HepG2 (cell line): Measurements from ENCODE around the gene PNN. TPM values are rescaled to one million over a fixed set of nuclear protein-coding genes. Genes with fewer than 3 reads are reported as not detected.
"Not testable (repeated sequence)": the region's sequence is repeated elsewhere in the genome, so short reads cannot be mapped to it uniquely, and the experiment has no call there.

ENCODE experiments used
- ATAC-seq: fragments of 200-7000 bp; cut with Tn5 transposase; 3 replicates; pipeline ENCODE4 v1.9.1; 2020; ENCODE audit warnings: mild to moderate bottlenecking, moderate library complexity
- BruUV-seq: library from RNA; stranded (reverse); fragments of 400-500 nt; replicated peaks from 2 replicates; lab custom pipeline; 2021; lab: Mats Ljungman, UMichigan
- CTCF ChIA-PET: fragments of 300-600 bp; formaldehyde crosslinking; extraction: SDS; loops from one replicate; lab custom pipeline; 2021; ENCODE audit warnings: low total read pairs, inconsistent platforms, low intra/inter-chr PET ratio; lab: Yijun Ruan, JAX
- POLR2A ChIA-PET: fragments of 350-600 bp; sonication (Branson Sonifier 250); formaldehyde crosslinking; loops from one replicate; lab custom pipeline; 2020; ENCODE audit warnings: antibody characterized with exemption, inconsistent platforms; lab: Yijun Ruan, JAX
- DNase-seq: peaks from one replicate; pipeline ENCODE4 v3.0.0-alpha.2; 2015; ENCODE audit warnings: low spot score
- FAIRE-seq: peaks from 3 replicates; lab custom pipeline; 2011; peaks lifted over from hg19 to GRCh38; lab: Jason Lieb, UNC
- H2AFZ ChIP-seq: one replicate; pipeline ENCODE4 v1.6.1; 2011; ENCODE audit warnings: low read length, inconsistent platforms
- H3K27ac ChIP-seq: fragments of 300-600 bp; 3 replicates; pipeline ENCODE4 v1.8.0; 2011; ENCODE audit warnings: mixed run types, mild to moderate bottlenecking, mixed read lengths, low read length, inconsistent platforms; ENCODE audit not compliant: insufficient read depth; ENCODE audit errors: extremely low read length
- H3K27me3 ChIP-seq, 2 experiments: fragments of 200-600 bp in 1 of 2; 2 replicates in 1 of 2; 3 replicates in 1 of 2; pipeline versions ENCODE4 v1.6.0 to v1.8.0; 2011; ENCODE audit warnings: low read length in 2 of 2, mild to moderate bottlenecking in 2 of 2, moderate library complexity in 2 of 2, inconsistent platforms in 1 of 2; ENCODE audit not compliant: insufficient read depth in 2 of 2, control insufficient read depth in 1 of 2
- H3K36me3 ChIP-seq, 2 experiments: fragments of 200-600 bp in 1 of 2; replicated peaks in 1 of 2; 2 replicates in 1 of 2; 3 replicates in 1 of 2; pipeline versions ENCODE4 v1.5.1 to v1.8.0; 2011; ENCODE audit warnings: low read length in 2 of 2, inconsistent platforms in 1 of 2; ENCODE audit not compliant: insufficient read depth in 2 of 2, control insufficient read depth in 1 of 2
- H3K4me1 ChIP-seq: 2 replicates; pipeline ENCODE4 v1.5.1; 2012; ENCODE audit warnings: low read length, inconsistent platforms; ENCODE audit not compliant: insufficient read depth
- H3K4me2 ChIP-seq: 2 replicates; pipeline ENCODE4 v1.6.0; 2011; ENCODE audit warnings: low read depth, low read length, inconsistent platforms
- H3K4me3 ChIP-seq, 3 experiments: fragments of 200-600 bp in 1 of 3; sonication (generic), shearing (Covaris generic) in 1 of 3; replicated peaks in 1 of 3; 2 replicates each; pipeline ENCODE4 v1.5.1; 2011 to 2016; ENCODE audit warnings: low read length in 3 of 3, inconsistent platforms in 2 of 3, low read depth in 2 of 3, mild to moderate bottlenecking in 2 of 3, control low read depth in 1 of 3, mixed read lengths in 1 of 3; ENCODE audit not compliant: insufficient read depth in 1 of 3
- H3K79me2 ChIP-seq: one replicate; pipeline ENCODE4 v1.6.1; 2011; ENCODE audit warnings: low read length, inconsistent platforms; ENCODE audit not compliant: insufficient read depth
- H3K9ac ChIP-seq: 2 replicates; pipeline ENCODE4 v1.6.0; 2011; ENCODE audit warnings: mild to moderate bottlenecking, low read depth, low read length, inconsistent platforms; ENCODE audit not compliant: insufficient read depth
- H3K9me3 ChIP-seq: 2 replicates; pipeline ENCODE4 v1.5.1; 2012; ENCODE audit warnings: mild to moderate bottlenecking, low read length
- H4K20me1 ChIP-seq: 2 replicates; pipeline ENCODE4 v1.6.0; 2011; ENCODE audit warnings: inconsistent platforms, mild to moderate bottlenecking, low read length, moderate library complexity; ENCODE audit not compliant: insufficient read depth
- HOXA3 ChIP-seq: sonication (generic); formaldehyde crosslinking; IDR thresholded peaks from 2 replicates; pipeline ENCODE4 v1.5.0; 2020; ENCODE audit warnings: missing genetic modification reagents
- PAF1 ChIP-seq: IDR thresholded peaks from 2 replicates; pipeline ENCODE4 v1.6.1; 2016; ENCODE audit warnings: missing genetic modification reagents, missing compliant biosample characterization
- ZFP41 ChIP-seq: sonication (generic); formaldehyde crosslinking; IDR thresholded peaks from 2 replicates; pipeline ENCODE4 v1.4.0; 2020; ENCODE audit warnings: mild to moderate bottlenecking, missing genetic modification reagents, borderline replicate concordance
- ZNF142 ChIP-seq: sonication (generic); formaldehyde crosslinking; IDR thresholded peaks from 2 replicates; pipeline ENCODE4 v1.4.0; 2020; ENCODE audit warnings: missing genetic modification reagents
- ZNF160 ChIP-seq: sonication (generic); formaldehyde crosslinking; IDR thresholded peaks from 2 replicates; pipeline ENCODE4 v1.8.0; 2022; ENCODE audit warnings: mild to moderate bottlenecking, inconsistent platforms, missing genetic modification reagents
- ZNF225 ChIP-seq: sonication (generic); formaldehyde crosslinking; IDR thresholded peaks from 2 replicates; pipeline ENCODE4 v1.4.0; 2020; ENCODE audit warnings: mild to moderate bottlenecking, missing genetic modification reagents
- ZNF280B ChIP-seq: sonication (generic); formaldehyde crosslinking; IDR thresholded peaks from 2 replicates; pipeline ENCODE4 v1.5.0; 2020; ENCODE audit warnings: missing genetic modification reagents, mild to moderate bottlenecking, borderline replicate concordance
- ZNF512 ChIP-seq: sonication (generic); formaldehyde crosslinking; IDR thresholded peaks from 2 replicates; pipeline ENCODE4 v1.4.0; 2020; ENCODE audit warnings: mild to moderate bottlenecking, missing genetic modification reagents
- WGBS: methylation state at CpG from one replicate; pipeline ENCODE4 v1.1.6; 2017; ENCODE audit warnings: low lambda C conversion rate; 5-methylcytosine and 5-hydroxymethylcytosine counted together
- in situ Hi-C: cut with HindIII; loops from 2 replicates; pipeline ENCODE4 v1.10.0; 2017; ENCODE audit warnings: low pct_unique_long_range_greater_than_20kb; ENCODE audit not compliant: extremely low pct_ligation_motif_present
- intact Hi-C: fragments of 100-400 bp; cut with micrococcal nuclease; formaldehyde crosslinking; loops from one replicate; pipeline ENCODE4 v1.10.0; 2022; ENCODE audit not compliant: unreplicated experiment
- polyA plus RNA-seq, 8 experiments: library from polyadenylated mRNA; depleted of rRNA in 3 of 8; stranded (reverse) in 7 of 8; unstranded in 1 of 8; fragments of >200 nt; fragmentation: Illumina TruSeq in 4 of 8; extraction: Trizol in 4 of 8; gene quantifications; 2 replicates each; pipeline versions ENCODE4 v1.2.1 to v1.2.3, GENCODE V29; 2011 to 2016; ENCODE audit warnings: low read depth in 4 of 8, missing spikeins in 1 of 8, mixed read lengths in 1 of 8; ENCODE audit not compliant: insufficient read depth in 1 of 8
- total RNA-seq, 5 experiments: library from RNA; depleted of rRNA; stranded (reverse); fragments of >200 nt; fragmentation: Illumina TruSeq; extraction: Trizol; gene quantifications; 2 replicates each; pipeline ENCODE4 v1.2.3, GENCODE V29; 2016; ENCODE audit warnings: low read depth in 1 of 5

Gene PNN
- total and polyA plus RNA-seq, 2 of the 13 experiments (the other 11 are each of a cell fraction or from before 2014, with no cell fraction given), result 58.0 to 214 TPM

DNA sequence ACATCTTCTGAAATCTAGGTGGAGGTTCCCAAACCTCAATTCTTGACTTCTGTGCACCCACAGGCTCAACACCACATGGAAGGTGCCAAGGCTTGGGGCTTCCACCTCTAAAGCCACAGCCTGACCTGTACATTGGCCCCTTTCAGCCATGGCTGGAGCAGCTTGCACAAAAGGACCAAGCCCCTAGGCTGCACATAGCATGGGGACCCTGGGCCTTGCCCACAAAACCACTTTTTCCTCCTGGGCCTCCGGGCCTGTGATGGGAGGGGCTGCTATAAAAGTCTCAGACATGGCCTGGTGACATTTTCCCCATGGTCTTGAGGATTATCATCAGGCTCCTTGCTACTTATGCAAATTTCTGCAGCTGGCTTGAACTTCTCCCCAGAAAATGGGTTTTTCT lies 33.4 kb upstream of the PNN start:
- ATAC-seq, H3K9me3 ChIP-seq, H3K27me3 ChIP-seq, H3K9ac ChIP-seq, H3K4me3 ChIP-seq, H3K79me2 ChIP-seq, H3K4me2 ChIP-seq, CTCF ChIA-PET, H3K27ac ChIP-seq, intact Hi-C loops, DNase-seq, H4K20me1 ChIP-seq, BruUV-seq, FAIRE-seq, in situ Hi-C loops, H2AFZ ChIP-seq: not testable (repeated sequence)
- H3K4me1 ChIP-seq, result peaks cover 13% of the 10 kb centered on the region
- POLR2A ChIA-PET, result interaction anchor here (1.0 to 1.8 kb wide), 2 partner anchors 29 to 38 kb away, joined by 3 to 5 read pairs; partner anchors contain the start of genes SEC23A and TRAPPC6B
- H3K36me3 ChIP-seq, result peaks cover 6 to 20% of the 10 kb centered on the region in 2 experiments; a peak in 4 of 5 replicates
- 0 out of 2 replicates have a peak, but pooled peaks have one; percentile 29 for TF ChIP-seq PAF1 (CRISPR knock-in tag)
- TF ChIP-seq ZNF142 (CRISPR knock-in tag), result 0 out of 2 replicates have a peak, but pooled peaks have one; percentile 1
- TF ChIP-seq ZFP41 (CRISPR knock-in tag), result 0 out of 2 replicates have a peak, but pooled peaks have one; percentile 42
- 0 out of 2 replicates have a peak, but pooled peaks have one; percentile 26 for TF ChIP-seq HOXA3 (CRISPR knock-in tag)
- 0 out of 2 replicates have a peak, but pooled peaks have one; percentile 24 for TF ChIP-seq ZNF512 (CRISPR knock-in tag)
- 0 out of 2 replicates have a peak, but pooled peaks have one; percentile 26 for TF ChIP-seq ZNF280B
- TF ChIP-seq ZNF225, result 0 out of 2 replicates have a peak, but pooled peaks have one; percentile 29
- TF ChIP-seq ZNF160 (CRISPR knock-in tag), result 0 out of 2 replicates have a peak, but pooled peaks have one; percentile 12
- 100% methylated on average over 1 of the region's 1 CpG for WGBS
